Lung (tissue), 12 donors: ENCODE results near the gene GPR37L1. TPM values are rescaled to one million over a fixed set of nuclear protein-coding genes. Genes with fewer than 3 reads are reported as not detected.
A peak's percentile ranks its signal among the peaks of the same experiment; 100 is the strongest.

Source experiments
- ATAC-seq: fragments of 200-7000 bp; cut with Tn5 transposase; one replicate; pipeline ENCODE4 v1.9.1; 2020; ENCODE audit warnings: moderate number of reproducible peaks; ENCODE audit not compliant: insufficient read depth, low FRiP score
- DNase-seq, 3 donors: peaks; one replicate each; pipeline ENCODE4 v3.0.0-alpha.2; 2013 to 2017
- H3K27ac ChIP-seq, 2 donors: one replicate each; pipeline ENCODE4 v1.5.1; 2013; ENCODE audit warnings: mild to moderate bottlenecking in 2 of 2, moderate library complexity in 2 of 2, control low read depth in 1 of 2, inconsistent platforms in 1 of 2, low read depth in 1 of 2, low read length in 1 of 2
- H3K27me3 ChIP-seq, 3 donors: one replicate each; pipeline ENCODE4 v1.5.1; 2013; ENCODE audit warnings: low read length in 2 of 3; ENCODE audit not compliant: control insufficient read depth in 3 of 3, insufficient read depth in 3 of 3
- H3K36me3 ChIP-seq, 4 donors: one replicate each; pipeline ENCODE4 v1.5.1; 2013; ENCODE audit warnings: low read length in 4 of 4, mild to moderate bottlenecking in 1 of 4, moderate library complexity in 1 of 4; ENCODE audit not compliant: control insufficient read depth in 4 of 4, insufficient read depth in 4 of 4
- H3K4me1 ChIP-seq, 5 donors: one replicate each; pipeline ENCODE4 v1.5.1; 2013; ENCODE audit warnings: low read length in 5 of 5, mild to moderate bottlenecking in 2 of 5, moderate library complexity in 1 of 5; ENCODE audit not compliant: control insufficient read depth in 5 of 5, insufficient read depth in 5 of 5
- H3K4me3 ChIP-seq: one replicate; pipeline ENCODE4 v1.5.1; 2013; ENCODE audit warnings: mild to moderate bottlenecking, control low read depth, moderate library complexity
- H3K9ac ChIP-seq, 2 donors: one replicate each; pipeline ENCODE4 v1.5.1; 2013; ENCODE audit warnings: low read length in 2 of 2, control low read depth in 1 of 2; ENCODE audit not compliant: insufficient read depth in 1 of 2
- H3K9me3 ChIP-seq, 4 donors: one replicate each; pipeline ENCODE4 v1.5.1; 2013; ENCODE audit warnings: low read length in 3 of 4, mild to moderate bottlenecking in 1 of 4, moderate library complexity in 1 of 4; ENCODE audit not compliant: control insufficient read depth in 4 of 4, insufficient read depth in 3 of 4
- CTCF ChIP-seq: IDR thresholded peaks from 2 replicates; pipeline ENCODE4 v1.5.1; 2012; ENCODE audit warnings: mild to moderate bottlenecking; ENCODE audit errors: control extremely low read depth, extremely low read depth
- WGBS, 2 donors: extraction: QIAGEN DNeasy Blood & Tissue Kit; methylation state at CpG; one replicate each; pipeline ENCODE4 v1.1.7; 2013; 5-methylcytosine and 5-hydroxymethylcytosine counted together
- polyA plus RNA-seq, 2 donors: library from polyadenylated mRNA; stranded (reverse); fragments of 200-250 nt; gene quantifications; one replicate each; pipeline ENCODE4 v1.2.1, GENCODE V29; 2013
- total RNA-seq, 2 donors: library from RNA; depleted of rRNA in 1 of 2; stranded (reverse); fragments of >200 nt in 1 of 2; gene quantifications; one replicate each; pipeline ENCODE4 v1.2.1, GENCODE V29; 2014 to 2021
- donor health status: control.
- donor health status: control.
- donor health status: Bipolar disorder and iron deficiency.
- donor health status: healthy.
- donor health status: DM: yes; HTN: yes; CAD: no.

GPR37L1 gene
- total and polyA plus RNA-seq, 4 donors: 0.04 to 0.09 (median 0.05) TPM; not detected in 1

- Histone ChIP-seq H3K27ac (no peak overlapping the region), H3K36me3 (no peaks in the 10 kb centered on the region), H3K4me3 (no peak overlapping the region), H3K4me1 (peaks cover 0 to 20% (median 10%) of the 10 kb centered on the region in 5 donors), H3K9ac (no peak overlapping the region), H3K27me3 (no peaks in the 10 kb centered on the region), H3K9me3 (no peaks in the 10 kb centered on the region)
- ATAC-seq: no peak
- DNase-seq: no peak
- no peak for TF ChIP-seq CTCF
- WGBS, 2 donors: 24 to 50% methylated on average over 4 of the region's 4 CpGs
Measured at GRCh38 chr1:202162047-202162417, 39.3 kb downstream of the GPR37L1 start.

- no peak for ATAC-seq
- TF ChIP-seq CTCF: no peak
Measured at GRCh38 chr1:202162418-202163280, 39.9 kb downstream of the GPR37L1 start.

GRCh38 chr1:202163281-202164270 lies 40.9 kb downstream of the GPR37L1 start:
- H3K4me1 ChIP-seq: peaks cover 0 to 30% (median 10%) of the 10 kb centered on the region in 5 donors
- WGBS, 2 donors: 70 to 74% methylated on average over 12 of the region's 12 CpGs

More at GRCh38 chr1:202162418-202163280, 39.9 kb downstream of the GPR37L1 start:
- Histone ChIP-seq H3K4me3 (no peak overlapping the region), H3K4me1 (peaks cover 0 to 22% (median 10%) of the 10 kb centered on the region in 5 donors), H3K27ac (no peak overlapping the region), H3K36me3 (no peaks in the 10 kb centered on the region), H3K27me3 (no peaks in the 10 kb centered on the region), H3K9ac (no peak overlapping the region), H3K9me3 (no peaks in the 10 kb centered on the region)
- no peak for DNase-seq
- WGBS, 2 donors: 29 to 49% methylated on average over 15 of the region's 15 CpGs

More at GRCh38 chr1:202163281-202164270, 40.9 kb downstream of the GPR37L1 start:
- ATAC-seq: no peak
- Histone ChIP-seq H3K36me3 (no peaks in the 10 kb centered on the region), H3K27ac (no peak overlapping the region), H3K9me3 (no peaks in the 10 kb centered on the region), H3K4me3 (no peak overlapping the region), H3K9ac (no peak overlapping the region), H3K27me3 (no peaks in the 10 kb centered on the region)
- TF ChIP-seq CTCF: no peak
- DNase-seq: peak in 1 of 3 donors; percentile 34
